ENCODE data around the gene ZDHHC8. TPM values are rescaled to one million over a fixed set of nuclear protein-coding genes. Genes with fewer than 3 reads are reported as not detected.

Gene ZDHHC8
- total and polyA plus RNA-seq, 2 donors (not counting 1 experiment from before 2014, with no cell fraction given): 94.4 to 96.9 TPM

GRCh38 chr22:20192972-20193760 is 61.6 kb downstream of the ZDHHC8 start:
- DNase-seq (no peak), ATAC-seq (ENCODE audit: low read depth) (no peak)
- Histone ChIP-seq H3K79me2 (ENCODE audit: control insufficient read depth, insufficient read depth, low read length) (no peaks in the 10 kb centered on the region), H3K9me3 (ENCODE audit: control extremely low read depth in 1 of 3, control insufficient read depth in 2 of 3, insufficient read depth in 1 of 3, low read length in 2 of 3) (no peaks in the 10 kb centered on the region), H3K27ac (ENCODE audit: low read length in 2 of 2) (no peak overlapping the region), H2AFZ (ENCODE audit: insufficient read depth, low read depth, low read length, poor library complexity, severe bottlenecking) (no peak overlapping the region), H3K36me3 (replicated peaks in 1 of 2; ENCODE audit: control extremely low read depth in 1 of 2, control insufficient read depth in 1 of 2, extremely low read depth in 1 of 2, insufficient read depth in 2 of 2, low read length in 1 of 2) (no peaks in the 10 kb centered on the region), H4K20me1 (ENCODE audit: control insufficient read depth, insufficient read depth, low read length, poor library complexity, severe bottlenecking) (no peaks in the 10 kb centered on the region), H3K4me3 (ENCODE audit: control extremely low read depth in 1 of 5, extremely low read depth in 1 of 5, insufficient read depth in 1 of 5, low read depth in 2 of 5, low read length in 4 of 5) (no peak overlapping the region), H3K9ac (ENCODE audit: low read length) (no peak overlapping the region), H3K4me2 (replicated peaks; ENCODE audit: low read depth, low read length, poor library complexity, severe bottlenecking) (no peak overlapping the region), H3K27me3 (replicated peaks in 1 of 4; ENCODE audit: control extremely low read depth in 1 of 4, control insufficient read depth in 3 of 4, insufficient read depth in 4 of 4, low read length in 3 of 4) (no peaks in the 10 kb centered on the region), H3K4me1 (ENCODE audit: control insufficient read depth in 2 of 2, insufficient read depth in 2 of 2, low read length in 2 of 2) (no peaks in the 10 kb centered on the region)
- no peaks in the 10 kb centered on the region for H3K9me3 Mint-ChIP-seq (ENCODE audit: insufficient read depth)
- TF ChIP-seq EZH2 (IDR thresholded peaks at IDR 0.05; ENCODE audit: borderline replicate concordance, insufficient read depth, low read depth, low read length, poor library complexity, severe bottlenecking): no peak
- no peak for TF ChIP-seq CTCF (IDR thresholded peaks at IDR 0.05)
- CTCF ChIA-PET: no interaction called here
- peaks cover 4% of the 10 kb centered on the region for H3K27me3 Mint-ChIP-seq
- no peaks in the 10 kb centered on the region for H3K4me1 Mint-ChIP-seq
- WGBS (ENCODE audit: insufficient coverage): 87% methylated on average over 20 of the region's 20 CpGs
- no peak overlapping the region for H3K4me3 Mint-ChIP-seq
- no peak overlapping the region for H3K27ac Mint-ChIP-seq
- intact Hi-C loops (cut with micrococcal nuclease): no loop called here
- POLR2A ChIA-PET: no interaction called here

DNA sequence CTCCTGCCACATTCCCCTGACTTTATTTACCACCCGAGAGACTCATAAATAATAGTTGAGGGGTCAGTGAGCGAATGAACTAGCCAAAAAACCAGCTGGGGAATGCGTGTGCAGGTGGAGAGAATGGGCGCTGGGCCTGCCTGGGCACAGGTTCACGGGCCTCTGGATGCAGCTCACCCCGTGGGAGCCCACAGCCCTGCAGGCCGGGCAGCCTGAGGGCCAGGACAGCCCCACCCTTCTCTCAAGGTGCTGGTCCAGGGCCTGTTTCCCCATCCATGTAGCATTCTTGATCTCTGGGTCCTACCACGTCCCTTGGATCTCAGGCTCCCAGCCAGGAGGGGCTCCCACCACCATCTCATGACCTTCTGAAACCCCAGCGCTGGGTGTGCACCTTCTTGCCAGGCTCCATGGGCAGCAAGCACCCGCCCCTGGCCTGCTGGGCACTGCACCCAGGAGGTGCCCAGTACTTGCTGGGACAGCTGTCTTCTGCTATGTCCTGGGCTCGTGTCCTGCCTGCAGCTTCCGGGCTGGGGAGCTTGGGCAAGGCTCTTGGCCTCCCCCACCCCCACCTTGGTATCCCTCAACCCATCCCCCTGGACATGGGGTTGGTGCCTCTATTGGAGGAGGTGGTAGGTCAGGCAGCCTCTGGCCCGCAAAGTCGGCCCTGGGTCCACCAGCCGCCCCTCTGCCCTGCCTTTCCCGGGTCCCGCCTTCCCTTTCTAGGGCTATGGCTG is 62.3 kb downstream of the ZDHHC8 start:
- Histone ChIP-seq H3K27ac (ENCODE audit: low read length in 2 of 2) (no peak overlapping the region), H3K9me3 (ENCODE audit: control extremely low read depth in 1 of 3, control insufficient read depth in 2 of 3, insufficient read depth in 1 of 3, low read length in 2 of 3) (no peaks in the 10 kb centered on the region), H3K27me3 (replicated peaks in 1 of 4; ENCODE audit: control extremely low read depth in 1 of 4, control insufficient read depth in 3 of 4, insufficient read depth in 4 of 4, low read length in 3 of 4) (no peaks in the 10 kb centered on the region), H4K20me1 (ENCODE audit: control insufficient read depth, insufficient read depth, low read length, poor library complexity, severe bottlenecking) (no peaks in the 10 kb centered on the region), H3K79me2 (ENCODE audit: control insufficient read depth, insufficient read depth, low read length) (no peaks in the 10 kb centered on the region), H3K4me2 (replicated peaks; ENCODE audit: low read depth, low read length, poor library complexity, severe bottlenecking) (no peak overlapping the region), H3K36me3 (replicated peaks in 1 of 2; ENCODE audit: control extremely low read depth in 1 of 2, control insufficient read depth in 1 of 2, extremely low read depth in 1 of 2, insufficient read depth in 2 of 2, low read length in 1 of 2) (no peaks in the 10 kb centered on the region), H3K4me1 (ENCODE audit: control insufficient read depth in 2 of 2, insufficient read depth in 2 of 2, low read length in 2 of 2) (no peaks in the 10 kb centered on the region), H2AFZ (ENCODE audit: insufficient read depth, low read depth, low read length, poor library complexity, severe bottlenecking) (no peak overlapping the region), H3K9ac (ENCODE audit: low read length) (no peak overlapping the region), H3K4me3 (ENCODE audit: control extremely low read depth in 1 of 5, extremely low read depth in 1 of 5, insufficient read depth in 1 of 5, low read depth in 2 of 5, low read length in 4 of 5) (no peak overlapping the region)
- no peak for DNase-seq
- Mint-ChIP-seq H3K27me3 (peaks cover 4% of the 10 kb centered on the region), H3K9me3 (ENCODE audit: insufficient read depth) (no peaks in the 10 kb centered on the region), H3K27ac (no peak overlapping the region), H3K4me3 (no peak overlapping the region), H3K4me1 (no peaks in the 10 kb centered on the region)
- POLR2A ChIA-PET: no interaction called here
- 85% methylated on average over 14 of the region's 17 CpGs for WGBS (ENCODE audit: insufficient coverage)
- TF ChIP-seq EZH2 (IDR thresholded peaks at IDR 0.05; ENCODE audit: borderline replicate concordance, insufficient read depth, low read depth, low read length, poor library complexity, severe bottlenecking) (no peak), CTCF (IDR thresholded peaks at IDR 0.05) (no peak)
- no peak for ATAC-seq (ENCODE audit: low read depth)
- intact Hi-C loops (cut with micrococcal nuclease): no loop called here
- CTCF ChIA-PET: no interaction called here

Data from B cell (primary cell).